PC-3 (cell line): ENCODE measurements around the gene POMP.
"Not testable (repeated sequence)": the region's sequence is repeated elsewhere in the genome, so short reads cannot be mapped to it uniquely, and the experiment has no call there.

ENCODE experiments used
- EZH2 ChIP-seq: fragments of 300-600 bp; sonication (generic); IDR thresholded peaks from one replicate; pipeline ENCODE4 v1.6.1; 2017; ENCODE audit warnings: antibody characterized with exemption, mild to moderate bottlenecking, low read length; ENCODE audit not compliant: unreplicated experiment
- EZH2phosphoT487 ChIP-seq: fragments of 300-600 bp; sonication (generic); IDR thresholded peaks from 2 replicates; pipeline ENCODE4 v1.6.1; 2018; ENCODE audit warnings: mild to moderate bottlenecking, antibody characterized with exemption, low read length, borderline replicate concordance
- TF ChIP-seq, protein P1 (sequence below): fragments of 300-600 bp; sonication (generic); conservative IDR thresholded peaks from 2 replicates; pipeline ENCODE4 v1.5.1; 2017; ENCODE audit warnings: antibody characterized with exemption, low read depth, mild to moderate bottlenecking, low read length

DNA sequence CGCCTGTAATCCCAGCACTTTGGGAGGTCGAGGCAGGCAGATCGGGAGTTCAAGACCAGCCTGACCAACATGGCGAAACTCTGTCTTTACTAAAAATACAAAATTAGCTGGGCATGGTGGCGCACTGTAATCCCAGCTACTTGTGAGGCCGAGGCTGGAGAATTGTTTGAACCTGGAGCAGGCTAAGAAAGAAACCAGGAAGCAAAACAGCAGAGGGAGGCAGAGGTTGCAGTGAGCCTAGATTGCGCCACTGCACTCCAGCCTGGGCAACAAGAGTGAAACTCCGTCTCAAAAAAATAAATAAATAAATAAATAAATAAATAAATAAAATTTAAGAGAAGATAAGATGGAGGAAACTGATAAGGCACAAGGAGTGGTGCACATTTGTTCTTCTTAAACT lies 24.2 kb downstream of the POMP start:
- TF ChIP-seq, protein P1, sequence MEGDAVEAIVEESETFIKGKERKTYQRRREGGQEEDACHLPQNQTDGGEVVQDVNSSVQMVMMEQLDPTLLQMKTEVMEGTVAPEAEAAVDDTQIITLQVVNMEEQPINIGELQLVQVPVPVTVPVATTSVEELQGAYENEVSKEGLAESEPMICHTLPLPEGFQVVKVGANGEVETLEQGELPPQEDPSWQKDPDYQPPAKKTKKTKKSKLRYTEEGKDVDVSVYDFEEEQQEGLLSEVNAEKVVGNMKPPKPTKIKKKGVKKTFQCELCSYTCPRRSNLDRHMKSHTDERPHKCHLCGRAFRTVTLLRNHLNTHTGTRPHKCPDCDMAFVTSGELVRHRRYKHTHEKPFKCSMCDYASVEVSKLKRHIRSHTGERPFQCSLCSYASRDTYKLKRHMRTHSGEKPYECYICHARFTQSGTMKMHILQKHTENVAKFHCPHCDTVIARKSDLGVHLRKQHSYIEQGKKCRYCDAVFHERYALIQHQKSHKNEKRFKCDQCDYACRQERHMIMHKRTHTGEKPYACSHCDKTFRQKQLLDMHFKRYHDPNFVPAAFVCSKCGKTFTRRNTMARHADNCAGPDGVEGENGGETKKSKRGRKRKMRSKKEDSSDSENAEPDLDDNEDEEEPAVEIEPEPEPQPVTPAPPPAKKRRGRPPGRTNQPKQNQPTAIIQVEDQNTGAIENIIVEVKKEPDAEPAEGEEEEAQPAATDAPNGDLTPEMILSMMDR, result not testable (repeated sequence)
- TF ChIP-seq EZH2phosphoT487, EZH2: not testable (repeated sequence)
